HG03159 (cell line): ENCODE data around the gene OR2AK2.

Experiments
- ATAC-seq: cut with Tn5 transposase; IDR thresholded peaks from one replicate; pipeline ENCODE4 v1.9.1; 2021; ENCODE audit warnings: mild to moderate bottlenecking, moderate library complexity; ENCODE audit not compliant: unreplicated experiment

The OR2AK2 gene

GRCh38 chr1:247964933-247965332, at the start of gene OR2AK2:
TSS of gene OR2AK2 (plus strand) at chr1:247965233. CDS start at chr1:247965377, 144 bp downstream.
- no peak for ATAC-seq

GRCh38 chr1:247919952-247920351, 45.1 kb upstream of the OR2AK2 start, which contains the start of gene OR2T8:
TSS of gene OR2T8 (plus strand) at chr1:247920252. CDS start at chr1:247921018, 766 bp downstream.
- no peak for ATAC-seq

GRCh38 chr1:247923941-247924340, 41.1 kb upstream of the OR2AK2 start:
- no peak for ATAC-seq

GRCh38 chr1:247924868-247925267, 40.2 kb upstream of the OR2AK2 start, which contains the start of gene OR2AJ1:
TSS of gene OR2AJ1 (plus strand) at chr1:247924889. CDS start at chr1:247933769, 8,880 bp downstream.
- ATAC-seq = no peak

GRCh38 chr1:247933989-247934388, 31.0 kb upstream of the OR2AK2 start:
- ATAC-seq = no peak

- ATAC-seq = no peak
Measured at GRCh38 chr1:247935781-247936180, 29.3 kb upstream of the OR2AK2 start.

GRCh38 chr1:247936415-247936814, 28.6 kb upstream of the OR2AK2 start:
- no peak for ATAC-seq

- ATAC-seq = peak; percentile 100
Measured at GRCh38 chr1:247936965-247937734, 27.9 kb upstream of the OR2AK2 start.

- ATAC-seq = no peak
Measured at GRCh38 chr1:247942624-247943023, 22.4 kb upstream of the OR2AK2 start.

- ATAC-seq = no peak
Measured at GRCh38 chr1:247948558-247948957, 16.5 kb upstream of the OR2AK2 start, which contains the start of gene OR2L8. TSS of gene OR2L8 (plus strand) at chr1:247948858. CDS start at chr1:247948858, 0 bp downstream.

- no peak for ATAC-seq
Measured at GRCh38 chr1:247953408-247953807, 11.6 kb upstream of the OR2AK2 start.

- ATAC-seq = no peak
Measured at GRCh38 chr1:247961791-247962190, 3.2 kb upstream of the OR2AK2 start.

GRCh38 chr1:247962911-247963588, 2.0 kb upstream of the OR2AK2 start:
- ATAC-seq = no peak

- ATAC-seq = peak; percentile 91
Measured at GRCh38 chr1:247966532-247967204, 1.6 kb downstream of the OR2AK2 start.

- no peak for ATAC-seq
Measured at GRCh38 chr1:247992986-247993385, 28.0 kb downstream of the OR2AK2 start.

GRCh38 chr1:247998811-247999210, 33.8 kb downstream of the OR2AK2 start:
- ATAC-seq = no peak

- no peak for ATAC-seq
Measured at GRCh38 chr1:248000169-248000568, 35.1 kb downstream of the OR2AK2 start.

- ATAC-seq = no peak
Measured at GRCh38 chr1:248007778-248008177, 42.7 kb downstream of the OR2AK2 start.

GRCh38 chr1:248009681-248010080, 44.6 kb downstream of the OR2AK2 start:
- ATAC-seq = no peak

GRCh38 chr1:248013229-248013710, 48.2 kb downstream of the OR2AK2 start, which contains the start of gene OR2L5:
TSS of gene OR2L5 (plus strand) at chr1:248013660. CDS start at chr1:248021948, 8,288 bp downstream.
- ATAC-seq = no peak

- no peak for ATAC-seq
Measured at GRCh38 chr1:248015803-248016202, 50.8 kb downstream of the OR2AK2 start.
